RKO (cell line): ENCODE measurements around the gene ACTN1.
"Not testable (repeated sequence)": the region's sequence is repeated elsewhere in the genome, so short reads cannot be mapped to it uniquely, and the experiment has no call there.

Experiments
- DNase-seq: peaks from one replicate; pipeline ENCODE4 v3.0.0-alpha.2; 2016; ENCODE audit warnings: low spot score

ACTN1 gene

DNA sequence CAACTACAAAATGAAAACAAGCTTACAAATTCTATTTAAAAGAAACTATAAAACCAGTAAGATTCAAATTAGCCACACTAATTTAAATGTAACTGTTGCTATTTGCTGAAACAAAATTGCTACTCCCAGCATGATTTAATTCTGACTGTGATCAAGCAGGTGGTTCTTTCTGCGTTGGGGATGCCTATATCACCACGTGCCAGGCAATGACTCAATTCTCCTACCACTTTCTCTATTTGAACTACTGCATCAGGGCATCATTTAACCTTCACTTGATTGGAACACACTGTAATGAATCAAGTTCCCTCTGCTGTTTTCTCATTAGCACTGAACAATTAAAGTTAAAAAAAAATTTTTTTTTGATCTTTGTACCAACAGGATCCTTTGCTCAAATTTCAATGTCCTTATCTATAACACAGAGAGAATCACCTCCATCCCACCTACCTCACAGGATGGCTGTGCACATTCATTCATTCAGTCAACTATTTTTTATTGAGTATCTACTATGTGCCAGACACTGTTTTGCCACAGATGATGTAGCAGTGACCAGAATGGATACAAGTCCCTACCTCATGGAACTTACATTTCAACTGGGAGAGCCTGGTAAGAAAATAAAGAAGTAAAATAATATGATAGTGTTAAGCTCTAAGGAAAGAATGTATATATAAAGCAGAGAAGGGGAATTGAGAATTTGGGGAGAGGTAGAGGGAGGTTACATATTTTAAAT, 8.0 kb upstream of the ACTN1 start:
- DNase-seq: peak; percentile 71

- DNase-seq: no peak
Measured at GRCh38 chr14:68986225-68986624, 7.1 kb upstream of the ACTN1 start.

DNA sequence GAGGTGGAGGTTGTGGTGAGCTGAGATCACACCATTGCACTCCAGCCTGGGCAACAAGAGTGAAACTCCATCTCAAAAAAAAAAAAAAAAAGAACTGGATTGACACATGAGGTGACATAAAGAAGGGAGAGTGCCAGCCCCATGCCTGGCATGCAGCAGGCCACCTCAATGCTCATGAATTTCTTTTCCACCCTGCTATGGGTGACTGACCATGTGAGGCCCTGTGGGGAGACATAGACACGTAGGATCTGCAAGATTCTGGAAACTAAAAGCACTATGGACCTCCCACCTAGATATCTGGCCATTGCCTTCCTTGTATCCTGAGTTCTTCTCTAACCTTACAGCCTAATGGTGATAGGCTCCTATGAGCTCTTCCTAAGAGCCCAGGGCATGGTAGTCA, 5.6 kb upstream of the ACTN1 start:
- DNase-seq: no peak

- no peak for DNase-seq
Measured at GRCh38 chr14:68983191-68983590, 4.1 kb upstream of the ACTN1 start.

DNA sequence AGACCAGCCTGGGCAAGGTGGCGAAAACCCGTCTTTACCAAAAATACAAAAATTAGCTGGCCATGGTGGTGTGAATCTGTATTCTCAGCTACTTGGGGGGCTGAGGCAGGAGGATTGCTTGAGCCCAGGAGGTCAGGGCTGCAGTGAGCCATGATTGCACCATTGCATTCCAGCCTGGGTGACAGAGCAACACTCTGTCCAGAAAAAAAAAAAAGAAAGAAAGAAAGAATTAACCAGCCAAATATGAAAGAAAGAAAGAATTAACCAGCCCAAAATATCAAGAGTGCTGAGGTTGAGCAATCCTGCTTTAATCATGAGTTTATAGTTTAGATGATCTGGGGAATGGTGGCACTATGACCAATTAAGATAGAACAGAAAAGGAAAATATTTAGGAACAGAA, 3.5 kb upstream of the ACTN1 start:
- DNase-seq: no peak

DNA sequence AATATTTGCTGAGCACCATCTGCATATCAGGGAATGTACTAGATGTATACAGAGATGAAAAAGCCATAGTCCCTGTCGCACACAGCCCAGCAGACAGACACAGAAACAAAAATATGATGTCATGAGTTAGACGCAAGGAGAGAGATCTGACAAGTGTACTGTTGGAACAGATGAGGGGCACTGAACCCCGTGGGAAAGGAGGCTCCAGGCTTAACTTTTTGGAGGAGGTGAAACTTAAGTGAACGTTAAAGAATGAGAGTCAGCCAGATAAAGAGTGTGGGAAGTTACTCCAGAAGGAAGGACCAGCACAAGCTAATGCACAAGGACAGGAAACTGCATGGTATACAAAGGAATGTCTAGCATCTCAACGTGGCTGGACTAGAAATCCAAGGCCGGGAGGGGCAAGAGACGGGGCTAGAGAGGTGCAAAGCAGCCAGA, 2.5 kb upstream of the ACTN1 start:
- no peak for DNase-seq

DNA sequence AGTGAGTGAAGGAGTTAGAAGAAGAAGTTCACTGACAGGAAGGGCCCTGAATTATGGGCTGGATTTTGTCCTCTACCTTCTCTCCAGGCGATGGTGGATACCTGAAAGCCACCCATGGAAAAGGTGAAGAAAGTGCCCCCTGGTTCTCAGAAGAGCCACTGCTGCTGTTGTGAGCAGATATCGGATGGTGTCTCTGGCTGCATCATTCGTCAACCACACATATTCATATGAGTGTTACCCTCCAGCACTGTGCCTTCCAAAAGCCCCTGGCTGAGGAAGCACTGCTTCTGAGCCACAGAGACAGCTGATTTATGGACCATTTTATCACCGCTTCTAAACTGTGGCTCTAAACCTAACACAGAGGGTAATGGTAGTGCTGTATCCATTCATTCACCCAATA, 2.0 kb upstream of the ACTN1 start:
- DNase-seq: no peak

DNA sequence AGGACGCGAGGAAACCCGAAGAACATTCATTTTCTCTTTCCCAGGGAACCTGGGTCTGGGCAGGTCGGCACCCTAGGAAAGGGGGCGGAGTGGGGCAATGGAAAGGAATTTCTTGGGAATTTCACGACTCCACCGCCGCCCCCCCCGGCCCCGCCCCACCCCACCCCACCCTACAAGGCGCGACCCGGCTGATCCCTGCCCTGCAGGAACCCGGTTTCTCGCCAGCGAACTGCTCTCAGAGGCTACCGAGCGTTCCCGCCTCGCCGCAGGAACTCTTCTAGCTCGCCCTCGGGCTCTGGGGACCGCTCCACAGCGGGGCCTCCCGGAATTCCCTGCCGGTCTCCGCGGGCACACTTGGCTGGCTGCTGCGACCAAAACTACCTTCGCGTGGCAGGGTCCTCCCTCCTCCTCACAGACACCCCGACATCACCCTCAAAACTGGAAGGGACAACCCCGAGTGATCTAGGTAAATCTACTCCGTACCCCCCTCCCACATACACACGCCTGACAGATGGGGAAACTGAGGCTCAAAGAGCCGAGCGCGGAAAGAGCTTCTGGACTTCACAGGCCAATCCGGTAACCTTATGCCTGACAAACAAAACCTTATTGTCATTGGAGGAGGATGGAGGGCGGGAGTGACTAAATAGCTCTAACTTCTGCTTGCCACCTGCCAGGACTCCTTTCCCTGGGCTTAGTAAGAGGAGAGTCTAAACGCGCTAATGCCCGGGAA, 785 bp upstream of the ACTN1 start:
- DNase-seq: peak; percentile 62

- peak; percentile 48 for DNase-seq
Measured at GRCh38 chr14:68978172-68978911, 760 bp downstream of the ACTN1 start.

DNA sequence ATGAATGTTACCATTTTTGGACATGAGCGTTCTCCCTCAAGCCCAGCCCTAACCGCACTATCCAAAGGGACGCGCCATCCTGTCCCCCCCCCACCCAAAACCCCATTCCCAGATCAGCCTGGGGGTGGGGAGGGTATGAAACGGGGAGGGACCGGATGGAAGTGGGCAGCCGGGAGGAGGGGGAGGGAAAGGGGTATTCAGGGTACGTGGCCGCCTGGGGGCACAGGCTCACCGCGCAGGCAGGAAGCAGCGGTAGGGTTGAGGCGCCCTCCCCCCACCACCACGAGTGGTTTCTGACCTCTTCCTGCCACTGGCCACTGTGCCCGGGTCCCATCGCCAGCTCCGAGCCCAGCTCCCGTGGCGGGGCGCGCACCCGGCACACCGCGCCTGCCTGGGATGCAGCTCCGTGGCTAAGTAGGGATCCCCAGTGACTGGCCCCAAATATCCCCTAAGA, 1.4 kb downstream of the ACTN1 start:
- peak; percentile 87 for DNase-seq

GRCh38 chr14:68977180-68977717, 1.9 kb downstream of the ACTN1 start:
- peak; percentile 77 for DNase-seq

GRCh38 chr14:68976160-68977067, 2.7 kb downstream of the ACTN1 start:
- DNase-seq: no peak

GRCh38 chr14:68975667-68976066, 3.4 kb downstream of the ACTN1 start:
- peak; percentile 15 for DNase-seq

DNA sequence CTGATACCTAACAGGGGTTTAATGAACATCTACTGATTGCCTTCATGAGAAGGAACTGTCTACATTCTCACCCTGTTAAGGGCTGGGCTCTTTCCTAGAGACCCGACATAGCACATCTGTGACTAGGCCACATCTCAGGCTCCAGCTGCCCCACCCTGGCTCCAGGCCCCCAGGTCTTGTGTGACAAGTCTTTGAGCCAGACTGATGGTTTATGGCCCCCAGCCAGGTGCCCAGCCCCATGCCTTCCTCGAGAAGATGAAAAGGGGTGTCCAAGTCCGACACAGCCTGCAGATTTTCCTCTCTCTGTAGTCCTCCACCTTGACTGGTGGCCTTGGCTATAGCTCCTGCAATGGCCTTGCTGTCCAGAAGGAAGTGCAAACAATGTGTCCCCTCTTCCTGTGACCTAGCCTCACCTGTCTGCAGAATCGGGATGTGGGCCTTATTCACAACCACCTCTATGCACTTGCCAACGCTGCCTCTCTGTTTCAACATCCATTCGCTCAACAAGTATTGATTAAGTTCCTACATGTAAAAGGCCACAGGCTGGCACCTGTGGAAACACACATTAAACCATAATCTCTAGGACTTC, 4.2 kb downstream of the ACTN1 start:
- DNase-seq: no peak

GRCh38 chr14:68973639-68974038, 5.5 kb downstream of the ACTN1 start:
- DNase-seq: no peak

DNA sequence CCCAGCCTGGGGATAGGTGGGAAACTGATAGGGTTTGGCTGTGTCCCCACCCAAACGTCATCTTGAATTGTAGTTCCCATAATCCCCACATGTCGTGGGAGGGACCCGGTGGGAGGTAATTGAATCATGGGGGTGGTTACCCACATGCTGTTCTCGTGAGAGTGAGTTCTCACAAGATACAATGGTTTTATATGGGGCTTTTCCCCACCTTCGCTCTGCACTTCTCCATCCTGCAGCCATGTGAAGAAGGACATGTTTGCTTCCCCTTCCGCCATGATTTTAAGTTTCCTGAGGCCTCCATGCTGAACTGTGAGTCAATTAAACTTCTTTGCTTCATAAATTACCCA, 5.9 kb downstream of the ACTN1 start:
- DNase-seq: not testable (repeated sequence)

DNA sequence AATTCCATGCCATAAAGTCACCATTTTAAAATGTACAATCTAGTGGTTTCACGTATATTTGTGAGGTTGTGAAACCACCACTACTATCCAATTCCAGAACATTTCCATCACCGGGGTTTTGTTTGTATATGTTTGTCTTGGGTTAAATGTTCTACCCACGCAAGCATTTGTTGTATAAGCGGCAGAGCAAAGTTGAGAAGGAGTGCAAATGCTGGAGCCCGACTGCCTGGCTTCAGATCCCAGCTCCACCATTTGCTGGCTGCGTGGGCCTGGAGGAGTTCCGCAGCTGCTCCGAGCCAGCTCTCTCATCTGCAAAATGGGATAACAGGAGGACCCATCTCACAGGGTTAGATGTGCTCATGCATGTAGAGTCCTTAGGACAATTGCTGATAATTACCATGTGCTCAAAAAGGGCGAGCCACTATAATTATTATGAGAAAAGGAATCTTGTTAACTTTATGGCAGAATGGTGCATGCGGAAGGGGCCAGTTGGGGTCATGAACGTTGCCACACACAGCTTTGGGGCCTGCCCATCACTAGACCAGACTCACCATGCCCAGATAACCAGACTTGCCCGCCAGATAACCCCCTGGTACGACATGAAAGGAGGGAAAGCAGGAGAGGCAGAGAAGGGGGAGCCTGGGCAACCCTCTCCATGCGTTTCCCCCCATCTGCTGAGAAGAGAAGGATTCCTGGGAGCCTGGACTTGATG, 6.4 kb downstream of the ACTN1 start:
- no peak for DNase-seq

DNA sequence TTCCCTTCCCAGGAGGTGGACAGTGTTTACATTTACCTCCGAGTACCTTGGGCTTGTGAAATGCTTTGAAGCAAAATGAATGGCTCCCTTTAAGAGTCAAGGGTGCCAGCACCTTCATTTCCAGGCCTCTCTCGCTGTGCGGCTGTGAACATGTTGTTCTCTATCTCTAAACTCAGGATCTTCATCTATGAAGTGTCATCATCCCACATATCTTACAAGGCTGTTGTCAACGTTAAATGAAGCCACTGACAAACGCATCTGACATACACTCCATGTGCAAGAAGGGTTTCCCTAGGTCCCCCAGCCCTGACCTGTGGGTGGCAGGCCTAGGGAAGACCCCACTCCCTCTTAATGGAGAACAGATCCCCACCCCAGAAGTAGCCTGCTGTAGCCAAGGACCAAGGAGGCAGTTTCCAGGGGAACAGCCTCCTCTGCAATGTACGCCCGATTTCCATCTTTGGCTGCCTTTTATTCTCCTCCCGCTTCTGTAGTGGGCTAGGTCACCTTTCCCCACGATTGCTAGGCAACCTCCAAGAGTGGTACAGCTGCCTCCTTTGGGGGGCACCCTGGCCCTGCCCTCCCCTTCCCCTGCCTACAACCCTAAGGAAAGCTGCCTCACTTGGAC, 7.6 kb downstream of the ACTN1 start:
- no peak for DNase-seq

DNA sequence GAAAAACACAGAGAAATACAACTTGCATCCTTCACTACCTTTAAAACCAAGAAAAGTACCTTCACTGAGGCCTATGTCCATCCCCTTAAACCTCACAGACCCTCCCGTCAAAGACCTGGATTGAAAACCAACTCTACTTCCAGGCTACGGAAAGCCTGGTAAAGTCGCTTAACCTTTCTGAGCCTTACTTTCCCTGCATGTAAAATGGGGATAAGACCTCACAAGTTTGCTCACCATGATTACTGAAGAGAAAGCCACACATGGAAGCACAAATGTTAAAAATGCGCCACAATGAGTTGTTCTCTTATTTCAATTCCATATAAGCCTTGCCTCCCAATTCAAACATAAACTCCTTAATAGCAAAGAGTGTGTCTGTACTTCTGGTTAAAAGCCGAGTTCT, 8.4 kb downstream of the ACTN1 start:
- no peak for DNase-seq

DNA sequence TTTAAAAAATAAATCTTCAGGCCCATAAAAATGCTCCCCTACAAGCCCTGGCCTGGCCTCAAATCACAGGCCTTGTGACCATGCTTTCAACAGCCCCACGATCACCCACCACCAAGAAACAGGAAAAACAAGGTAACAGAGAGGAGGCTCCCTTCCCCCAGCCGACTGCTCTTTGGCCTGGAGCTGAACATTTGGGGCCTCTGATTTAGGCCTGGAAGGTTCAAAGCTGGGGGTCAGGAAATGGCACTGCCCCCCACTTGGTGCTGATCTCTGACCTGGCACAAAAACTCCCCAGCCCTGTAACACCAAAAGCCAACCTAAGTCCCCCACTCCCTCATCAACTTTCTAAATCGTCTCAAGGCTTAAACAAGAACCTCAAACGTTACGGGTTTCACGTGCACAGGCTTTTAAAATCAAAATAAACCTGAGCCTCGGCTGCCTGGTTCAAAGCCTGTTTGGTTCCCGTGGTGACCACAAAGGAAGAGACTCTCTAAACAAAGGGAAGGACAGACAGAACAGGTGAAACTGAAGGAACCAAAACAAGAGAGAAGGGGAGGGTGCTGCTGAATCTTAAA, 9.0 kb downstream of the ACTN1 start:
- no peak for DNase-seq
